ENCODE results near the gene NAV3. TPM values are rescaled to one million over a fixed set of nuclear protein-coding genes. Genes with fewer than 3 reads are reported as not detected.

Gene NAV3
- total and polyA plus RNA-seq, 9 of the 15 experiments (the other 6 are each of a cell fraction or from before 2014, with no cell fraction given): 0.04 TPM; not detected in 8

- no peak for TF ChIP-seq AFF4 (CRISPR knock-in tag; IDR thresholded peaks at IDR 0.05)
- TF ChIP-seq JUN (IDR thresholded peaks at IDR 0.05; ENCODE audit: borderline replicate concordance, low read depth, low read length): no peak
- TF ChIP-seq JUN (CRISPR knock-in tag; IDR thresholded peaks at IDR 0.05; ENCODE audit: borderline replicate concordance): no peak
- TF ChIP-seq RBM39 (optimal IDR thresholded peaks at IDR 0.05; ENCODE audit: low read depth, low read length): no peak
These were observed 431.2 kb downstream of the NAV3 start (continued) for GRCh38 chr12:78261901-78262300.
